ENCODE data around the gene TMPRSS7. TPM values are rescaled to one million over a fixed set of nuclear protein-coding genes. Genes with fewer than 3 reads are reported as not detected.
A peak's percentile ranks its signal among the peaks of the same experiment; 100 is the strongest.

Gene TMPRSS7
- total RNA-seq, 4 donors from 2014 or later: not detected

DNA sequence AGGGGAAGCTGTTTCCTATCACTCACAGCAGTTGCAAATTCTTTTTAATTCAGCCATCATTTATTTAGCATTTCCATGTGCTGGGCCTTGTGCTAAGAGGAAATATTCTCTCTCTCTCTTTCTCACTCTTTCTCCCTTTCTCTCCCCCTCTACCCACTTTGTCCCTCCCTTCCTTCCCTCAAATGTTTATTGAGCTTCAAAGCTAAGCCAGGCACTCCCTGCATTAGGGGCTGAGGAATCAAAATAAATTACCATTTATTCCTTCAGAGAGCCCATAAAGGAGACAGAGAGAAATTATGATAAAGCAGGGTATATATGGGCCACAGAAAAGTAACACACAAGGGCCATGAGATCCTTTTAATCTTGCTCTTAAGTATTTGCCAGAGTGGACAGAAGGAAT lies 6.8 kb downstream of the TMPRSS7 start:
- Histone ChIP-seq H3K27me3 (no peaks in the 10 kb centered on the region), H3K36me3 (no peaks in the 10 kb centered on the region), H3K4me1 (peaks cover 0 to 7% (median 0%) of the 10 kb centered on the region in 3 donors), H3K9me3 (peaks cover 0 to 3% (median 0%) of the 10 kb centered on the region in 3 donors), H3K27ac (no peak overlapping the region), H3K4me3 (no peak overlapping the region)
- TF ChIP-seq POLR2AphosphoS5 (IDR thresholded peaks at IDR 0.05): no peak
- TF ChIP-seq POLR2A (IDR thresholded peaks at IDR 0.05): no peak
- no peak for TF ChIP-seq EP300 (IDR thresholded peaks at IDR 0.05)
- no peak for TF ChIP-seq CTCF (IDR thresholded peaks at IDR 0.05)
- no peak for ATAC-seq

- Histone ChIP-seq H3K27me3 (no peaks in the 10 kb centered on the region), H3K27ac (no peak overlapping the region), H3K9me3 (no peaks in the 10 kb centered on the region), H3K36me3 (no peaks in the 10 kb centered on the region), H3K4me3 (no peak overlapping the region), H3K4me1 (peaks cover 0 to 7% (median 0%) of the 10 kb centered on the region in 3 donors)
- no peak for ATAC-seq
- WGBS, 2 donors (ENCODE audit: low coverage in 1 of 2): 54 to 68% methylated on average over 5 to 6 of the region's 6 CpGs
- no peak for TF ChIP-seq EP300 (IDR thresholded peaks at IDR 0.05)
- TF ChIP-seq POLR2AphosphoS5 (IDR thresholded peaks at IDR 0.05): no peak
- no peak for TF ChIP-seq POLR2A (IDR thresholded peaks at IDR 0.05)
- no peak for TF ChIP-seq CTCF (IDR thresholded peaks at IDR 0.05)
Measured at GRCh38 chr3:112042842-112043280, 8.3 kb downstream of the TMPRSS7 start.

DNA sequence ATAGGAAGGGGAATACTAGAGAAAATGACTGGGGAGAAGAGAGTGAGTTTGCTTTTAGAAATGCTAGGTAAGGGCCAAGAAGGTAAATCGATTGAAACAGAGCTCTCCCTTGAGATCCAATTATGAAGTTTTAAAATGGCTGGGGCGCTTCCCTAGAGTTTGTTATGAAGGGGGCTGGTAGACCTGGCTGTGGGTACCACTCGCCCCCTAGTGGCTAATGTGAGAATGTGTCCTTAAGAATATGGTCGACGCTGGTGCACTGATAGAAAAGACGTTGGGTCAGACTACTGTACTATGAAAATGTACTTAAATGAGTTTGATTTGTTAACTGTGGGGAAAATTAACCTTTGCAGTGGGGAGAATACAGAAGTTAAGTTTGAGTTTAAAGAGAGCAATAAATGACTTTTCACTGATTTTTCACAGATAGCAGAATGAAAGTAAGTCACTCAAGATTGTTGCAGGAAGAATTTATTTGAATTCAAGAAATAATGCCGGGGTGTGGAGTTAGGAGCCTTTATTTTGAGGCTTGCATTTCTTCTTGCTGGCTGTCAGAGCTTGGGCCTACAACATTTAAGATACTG lies 9.2 kb downstream of the TMPRSS7 start:
- peak; percentile 70 for ATAC-seq
- WGBS, 2 donors (ENCODE audit: low coverage in 1 of 2): 7 to 14% methylated on average over 7 of the region's 7 CpGs
- no peaks in the 10 kb centered on the region for H3K27me3 ChIP-seq
- peak overlapping the region in 1 of 2 donors; percentile 7 for H3K4me3 ChIP-seq
- H3K4me1 ChIP-seq: peaks cover 0 to 7% (median 0%) of the 10 kb centered on the region in 3 donors
- TF ChIP-seq CTCF (IDR thresholded peaks at IDR 0.05): peak; percentile 63 to 86 (median 69)
- TF ChIP-seq POLR2A (IDR thresholded peaks at IDR 0.05): no peak
- no peaks in the 10 kb centered on the region for H3K9me3 ChIP-seq
- no peak overlapping the region for H3K27ac ChIP-seq
- no peaks in the 10 kb centered on the region for H3K36me3 ChIP-seq

DNA sequence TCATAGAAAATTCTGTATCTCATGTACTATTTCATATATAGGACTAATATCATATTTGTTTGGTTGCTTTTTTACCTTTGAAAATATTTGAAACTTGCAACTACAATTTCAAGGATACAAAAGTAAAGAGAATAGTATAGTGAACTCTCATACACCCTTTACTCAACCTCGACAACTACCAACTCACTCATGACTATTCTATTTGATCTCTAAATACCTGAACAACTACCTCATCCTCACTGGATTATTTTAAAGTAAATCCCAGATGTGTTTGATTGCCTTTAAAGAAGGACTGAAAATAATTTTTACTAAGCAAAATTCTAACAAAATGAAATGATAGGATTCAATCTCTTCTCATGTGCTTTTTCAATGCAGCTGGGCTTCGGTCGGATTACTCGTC lies 12.1 kb downstream of the TMPRSS7 start:
- peaks cover 0 to 7% (median 0%) of the 10 kb centered on the region in 3 donors for H3K4me1 ChIP-seq
- H3K36me3 ChIP-seq: no peaks in the 10 kb centered on the region
- H3K27ac ChIP-seq: no peak overlapping the region
- no peak for ATAC-seq
- no peak overlapping the region for H3K4me3 ChIP-seq
- 69 to 71% methylated on average over 4 of the region's 4 CpGs for WGBS, 2 donors (ENCODE audit: low coverage in 1 of 2)
- H3K27me3 ChIP-seq: no peaks in the 10 kb centered on the region
- TF ChIP-seq POLR2AphosphoS5 (IDR thresholded peaks at IDR 0.05) (no peak), POLR2A (IDR thresholded peaks at IDR 0.05) (no peak), CTCF (IDR thresholded peaks at IDR 0.05) (no peak), EP300 (IDR thresholded peaks at IDR 0.05) (no peak)
- no peaks in the 10 kb centered on the region for H3K9me3 ChIP-seq

DNA sequence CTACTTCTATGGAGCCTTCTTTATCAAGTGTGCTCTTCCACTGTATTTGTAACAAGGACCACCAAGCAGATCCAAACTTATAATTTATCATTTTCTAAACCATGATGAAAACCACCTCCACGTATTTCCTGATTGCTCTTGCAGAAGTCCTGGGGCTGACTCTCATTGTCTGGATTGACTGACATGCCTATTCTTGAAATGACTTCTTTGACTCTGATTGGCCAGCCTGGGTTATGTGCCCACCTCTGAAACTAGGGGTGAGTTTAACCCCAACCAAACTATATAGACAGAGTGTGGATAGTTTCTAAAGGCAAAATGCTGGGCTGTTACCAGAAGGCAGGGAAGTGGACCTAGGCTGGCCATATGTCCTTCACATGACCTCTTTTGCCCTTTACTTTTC lies 12.7 kb downstream of the TMPRSS7 start:
- no peak for TF ChIP-seq EP300 (IDR thresholded peaks at IDR 0.05)
- TF ChIP-seq POLR2AphosphoS5 (IDR thresholded peaks at IDR 0.05): no peak
- TF ChIP-seq CTCF (IDR thresholded peaks at IDR 0.05): no peak
- no peak for TF ChIP-seq POLR2A (IDR thresholded peaks at IDR 0.05)
- Histone ChIP-seq H3K4me1 (peaks cover 0 to 7% (median 0%) of the 10 kb centered on the region in 3 donors), H3K36me3 (no peaks in the 10 kb centered on the region), H3K9me3 (no peaks in the 10 kb centered on the region), H3K4me3 (no peak overlapping the region), H3K27ac (no peak overlapping the region), H3K27me3 (no peaks in the 10 kb centered on the region)
- ATAC-seq: no peak
- 64 to 67% methylated on average over 1 of the region's 1 CpG for WGBS, 2 donors (ENCODE audit: low coverage in 1 of 2)
